CD4-positive, alpha-beta T cell treated with Interleukin-1 beta for 1 hour (primary cell): ENCODE data around the gene RAB3A.

Experiments
- DNase-seq, 2 donors: peaks; one replicate each; pipeline ENCODE4 v3.0.0-alpha.2; 2020 to 2022

RAB3A gene

DNA sequence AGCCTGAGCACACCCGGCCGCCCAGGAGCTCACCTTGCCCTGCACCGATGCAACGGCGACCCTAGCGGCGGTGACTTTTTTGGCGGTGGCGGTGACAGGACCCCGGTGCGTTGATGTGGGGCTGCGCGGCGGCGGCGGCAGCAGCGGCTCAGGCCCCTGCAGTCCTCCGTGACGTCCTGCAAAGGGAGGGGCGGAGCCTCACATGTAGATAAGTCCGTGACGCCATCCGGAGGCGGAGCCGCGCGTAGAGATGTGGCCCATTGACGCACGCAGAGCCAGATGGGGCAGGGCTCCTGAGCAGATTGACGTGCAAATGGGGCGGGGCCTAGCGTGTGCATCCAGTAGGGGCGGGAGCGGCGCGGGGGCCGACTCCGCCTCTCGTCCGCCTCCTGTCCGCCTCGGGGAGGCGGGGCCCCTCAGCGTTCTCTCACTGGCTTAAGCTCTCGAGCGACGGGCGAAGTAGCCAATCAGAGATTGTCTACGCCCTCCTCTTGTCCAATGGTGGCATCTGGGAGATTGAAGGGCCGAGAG, at the start of gene RAB3A:
Gene RAB3A, minus strand, starts transcription at position 180 of the 531 bp plus-strand sequence. CDS start 1,302 bp downstream, outside the sequence.
- peak; percentile 99 to 100 for DNase-seq

- DNase-seq = no peak
These were observed 49.3 kb upstream of the RAB3A start for GRCh38 chr19:18253130-18253529.

DNA sequence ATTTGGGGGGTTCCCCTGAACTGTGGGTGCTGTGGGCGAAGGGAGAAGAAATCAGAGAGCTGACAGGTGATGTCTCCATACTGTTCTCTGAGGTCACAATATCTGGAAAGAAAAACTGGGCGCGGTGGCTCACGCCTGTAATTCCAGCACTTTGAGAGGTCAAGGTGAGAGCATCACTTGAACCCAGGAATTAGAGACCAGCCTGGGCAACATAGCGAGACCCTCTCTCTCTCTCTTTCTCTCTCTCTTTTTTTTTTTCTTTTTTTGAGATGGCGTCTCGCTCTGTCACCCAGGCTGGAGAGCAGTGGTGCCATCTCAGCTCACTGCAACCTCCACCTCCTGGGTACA, 48.5 kb upstream of the RAB3A start:
- DNase-seq = no peak

GRCh38 chr19:18251587-18252369, 47.9 kb upstream of the RAB3A start:
- DNase-seq = peak; percentile 78 to 82

GRCh38 chr19:18249834-18250233, 46.0 kb upstream of the RAB3A start:
- no peak for DNase-seq

DNA sequence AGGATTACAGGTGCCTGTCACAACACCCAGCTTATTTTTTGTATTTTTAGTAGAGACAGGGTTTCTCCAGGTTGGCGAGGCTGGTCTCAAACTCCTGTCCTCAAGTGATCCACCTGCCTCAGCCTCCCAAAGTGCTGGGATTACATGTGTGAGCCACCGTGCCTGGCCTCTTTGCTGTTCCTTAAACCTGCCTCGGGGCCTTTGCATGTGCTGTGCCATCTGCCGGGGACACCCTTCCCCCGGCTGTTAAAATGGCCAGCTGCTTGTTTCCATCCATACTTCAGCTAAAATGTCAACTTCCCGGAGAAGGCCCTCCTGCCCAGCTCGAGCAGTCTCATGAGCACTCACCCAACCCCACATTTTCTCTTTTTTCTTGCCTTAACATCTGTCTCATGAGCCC, 41.5 kb upstream of the RAB3A start:
- DNase-seq = no peak

- DNase-seq = no peak
These were observed 35.5 kb upstream of the RAB3A start for GRCh38 chr19:18239303-18239702.

GRCh38 chr19:18234194-18234593, 30.4 kb upstream of the RAB3A start:
- DNase-seq = no peak

GRCh38 chr19:18233224-18233825, 29.5 kb upstream of the RAB3A start:
- DNase-seq = peak; percentile 34 to 41

DNA sequence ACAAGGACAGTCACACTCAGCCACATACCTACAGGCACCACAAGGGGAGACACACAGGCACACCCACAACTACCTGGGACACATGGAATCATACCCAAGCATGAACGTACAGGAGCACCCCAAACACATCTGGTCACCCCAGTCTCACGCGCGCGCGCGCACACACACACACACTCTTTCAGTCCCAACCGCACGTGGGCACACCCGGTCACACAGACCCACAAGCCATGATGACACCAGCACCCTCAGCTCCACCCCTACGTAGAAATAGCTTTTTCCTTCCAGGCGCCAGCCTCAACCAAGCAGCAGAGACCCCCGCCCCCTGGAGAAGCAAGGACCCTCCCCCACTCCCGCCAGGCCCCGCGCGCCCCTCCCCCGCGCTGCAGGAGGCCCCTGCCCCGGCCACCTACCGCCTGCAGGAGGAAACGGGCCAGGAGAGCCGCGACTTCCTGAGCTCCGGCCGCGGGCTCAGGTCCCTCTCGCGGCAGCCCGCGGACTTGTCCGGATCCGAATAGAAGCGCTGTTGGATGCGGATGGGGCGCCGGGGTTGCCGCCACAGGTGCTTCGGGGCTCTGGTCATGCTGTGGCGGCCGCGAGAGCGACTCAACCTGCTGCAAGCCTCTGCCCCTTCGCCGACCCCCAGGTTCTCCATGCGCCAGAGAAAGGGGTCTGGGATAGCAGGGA, 28.8 kb upstream of the RAB3A start:
- DNase-seq = no peak

DNA sequence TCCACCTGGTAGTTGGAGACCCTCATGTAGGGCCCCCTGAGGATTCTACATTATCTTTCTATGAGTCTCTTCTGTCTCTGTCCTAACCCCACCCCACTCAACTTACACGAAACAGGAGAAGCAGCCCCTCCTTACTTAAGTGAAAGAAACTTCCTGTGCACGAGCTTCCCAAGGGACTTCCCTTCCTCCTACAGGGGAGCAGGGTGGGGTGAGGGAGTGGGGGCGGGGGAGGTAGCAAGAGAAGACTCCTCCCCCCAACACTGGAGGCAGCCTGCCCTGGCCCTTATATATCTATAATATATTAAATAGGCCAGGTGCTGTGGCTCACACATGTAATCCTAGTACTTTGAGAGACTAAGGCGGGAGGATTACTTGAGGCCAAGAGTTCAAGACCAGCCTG, 27.9 kb upstream of the RAB3A start:
- no peak for DNase-seq

DNA sequence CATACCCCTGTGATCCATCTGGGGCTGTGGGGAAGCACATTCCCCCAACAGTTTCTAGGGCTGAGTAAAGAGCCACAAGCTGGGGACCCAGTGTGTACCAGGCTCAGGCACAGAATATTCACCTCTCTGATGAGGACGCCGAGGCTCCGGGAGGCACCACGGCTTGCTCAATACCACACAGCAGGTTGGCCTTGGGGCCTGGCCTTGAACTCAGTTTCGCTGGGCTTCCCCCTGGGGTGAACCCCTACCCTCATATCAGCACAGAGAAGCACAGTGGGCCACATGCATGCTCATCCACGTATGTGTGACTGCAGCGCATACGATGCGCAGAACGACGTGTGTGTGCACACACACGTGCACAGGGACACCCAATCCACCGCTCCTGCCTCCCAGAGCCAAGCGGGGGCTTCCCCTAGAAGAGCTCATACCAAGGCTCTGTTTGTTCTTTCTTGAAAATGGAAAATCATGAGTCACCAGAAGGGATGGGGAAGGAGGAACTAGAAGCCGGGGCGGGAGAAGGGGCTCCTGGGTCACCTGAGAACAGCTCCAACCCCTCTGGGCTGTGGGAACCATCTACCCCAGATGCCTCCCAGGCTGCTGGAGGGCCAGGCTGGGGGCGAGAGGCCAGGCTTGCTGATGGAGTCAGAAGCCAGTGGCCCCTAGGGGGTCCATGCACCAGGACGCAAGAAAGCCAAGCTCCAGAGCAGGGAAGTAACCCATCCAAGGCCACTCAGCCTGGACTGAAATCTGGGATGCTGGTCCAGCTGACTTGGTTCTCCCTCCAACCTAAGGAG, 27.3 kb upstream of the RAB3A start:
- no peak for DNase-seq

DNA sequence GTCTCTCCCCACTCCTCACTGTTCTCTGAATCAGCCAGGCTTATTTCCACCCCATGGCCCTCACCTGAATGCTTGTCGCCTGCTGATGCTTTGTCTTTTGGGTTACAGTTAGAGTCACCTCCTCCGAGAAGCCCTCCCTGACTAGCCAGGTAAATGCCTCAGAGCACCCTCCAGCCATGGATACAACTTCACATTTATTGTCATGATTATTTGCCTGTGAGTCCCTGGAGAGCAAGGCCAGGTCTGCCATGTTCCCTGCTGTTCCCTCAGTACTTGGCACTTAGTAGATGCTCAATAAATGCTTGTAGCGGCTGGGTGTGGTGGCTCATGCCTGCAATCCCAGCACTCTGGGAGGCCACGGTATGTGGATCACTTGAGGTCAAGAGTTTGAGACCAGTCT, 26.1 kb upstream of the RAB3A start:
- DNase-seq = no peak

GRCh38 chr19:18229474-18229873, 25.6 kb upstream of the RAB3A start:
- no peak for DNase-seq

GRCh38 chr19:18227781-18228271, 24.0 kb upstream of the RAB3A start:
- DNase-seq = no peak

- DNase-seq = no peak
These were observed 23.3 kb upstream of the RAB3A start for GRCh38 chr19:18226956-18227780.

- DNase-seq = no peak
These were observed 22.0 kb upstream of the RAB3A start, which contains the start of gene PDE4C for GRCh38 chr19:18225702-18226468. PDE4C (minus strand) TSS chr19:18226438; CDS start chr19:18226415, 23 bp downstream.

- DNase-seq = no peak
These were observed 21.5 kb upstream of the RAB3A start for GRCh38 chr19:18225355-18225701.

DNA sequence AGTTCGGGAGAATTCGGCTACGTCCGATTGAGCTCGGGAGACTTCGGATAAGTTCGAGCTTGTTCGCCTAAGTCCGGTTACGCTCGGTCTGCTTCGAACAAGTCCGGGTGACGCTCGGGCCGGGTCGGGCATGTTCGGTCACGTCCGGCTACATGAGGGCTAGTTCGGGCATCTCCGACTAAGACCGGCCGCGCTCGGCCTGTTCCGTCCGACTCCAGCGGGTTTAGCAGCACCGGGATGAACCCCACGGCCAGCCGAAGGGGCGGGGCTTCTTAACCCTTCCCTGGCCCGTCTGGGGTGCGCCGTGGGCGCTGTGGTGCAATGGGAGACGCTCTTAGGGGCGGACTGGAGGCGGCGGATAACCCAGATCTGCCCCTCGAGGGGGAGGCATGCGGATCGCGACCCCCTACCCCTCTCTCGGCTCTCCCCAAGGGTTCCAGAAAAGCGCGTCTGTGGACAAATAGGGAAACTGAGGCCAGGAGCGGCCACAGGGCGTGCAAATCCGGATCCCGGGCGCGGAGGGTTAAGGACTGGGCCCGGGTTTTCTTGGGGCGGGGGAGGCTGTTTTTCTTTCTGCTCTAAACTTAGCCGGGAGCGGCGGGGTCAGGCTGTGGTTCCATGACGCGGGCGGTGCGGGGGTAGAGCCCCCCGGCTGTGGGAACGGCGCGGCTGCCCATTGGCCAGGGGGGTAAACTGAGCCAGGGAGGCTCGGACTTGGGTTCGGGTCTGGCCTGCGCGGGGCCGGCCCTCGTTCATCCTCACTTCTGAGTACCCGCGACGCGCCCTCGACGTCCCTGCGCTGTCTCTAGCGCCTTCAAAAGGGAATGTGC, 20.9 kb upstream of the RAB3A start:
- peak; percentile 89 to 91 for DNase-seq
